Esophagus squamous epithelium (tissue), 4 donors: ENCODE results near the gene LRP8.

Experiments
- CTCF ChIP-seq, 6 experiments: fragments of 450-650 bp in 4 of 6; fragments of 200-600 bp in 2 of 6; sonication (generic) in 2 of 6; IDR thresholded peaks; one replicate each; pipeline ENCODE4 v1.5.1; 2016 to 2019; ENCODE audit warnings: antibody characterized with exemption in 6 of 6, mild to moderate bottlenecking in 4 of 6, moderate library complexity in 4 of 6
- POLR2A ChIP-seq, 4 donors: fragments of 450-650 bp; IDR thresholded peaks; one replicate each; pipeline ENCODE4 v1.6.1; 2017; ENCODE audit warnings: antibody characterized with exemption in 4 of 4, mild to moderate bottlenecking in 4 of 4, moderate library complexity in 3 of 4

GRCh38 chr1:53365437-53366063 lies 37.7 kb upstream of the LRP8 start:
- no peak for TF ChIP-seq POLR2A (IDR thresholded peaks at IDR 0.05)
- TF ChIP-seq CTCF (IDR thresholded peaks at IDR 0.05): no peak
